Panc1 (cell line): ENCODE results near the gene ROR1. TPM values are rescaled to one million over a fixed set of nuclear protein-coding genes. Genes with fewer than 3 reads are reported as not detected.

ENCODE experiments used
- ATAC-seq: fragments of 200-7000 bp; cut with Tn5 transposase; 2 replicates; pipeline ENCODE4 v1.9.1; 2020; ENCODE audit warnings: mild to moderate bottlenecking, moderate library complexity
- BruUV-seq: library from RNA; stranded (reverse); fragments of 400-500 nt; replicated peaks from 2 replicates; lab custom pipeline; 2021; lab: Mats Ljungman, UMichigan
- CTCF ChIA-PET: fragments of 300-600 bp; sonication (Branson Sonifier 250); formaldehyde crosslinking; loops from one replicate; lab custom pipeline; 2022; ENCODE audit warnings: antibody characterized with exemption; lab: Charles Lee
- POLR2A ChIA-PET: fragments of 300-600 bp; sonication (Branson Sonifier 250); formaldehyde crosslinking; loops from one replicate; lab custom pipeline; 2022; ENCODE audit warnings: antibody characterized with exemption; lab: Charles Lee
- DNase-seq: peaks from one replicate; pipeline ENCODE4 v3.0.0-alpha.2; 2010; ENCODE audit warnings: low read depth, low spot score
- H3K27ac ChIP-seq: 2 replicates; pipeline ENCODE4 v1.5.1; 2011; ENCODE audit warnings: mild to moderate bottlenecking, low read length, inconsistent platforms
- H3K27me3 ChIP-seq: fragments of 200-500 bp; sonication (Bioruptor generic); 2 replicates; pipeline ENCODE4 v1.6.0; 2014; ENCODE audit warnings: low read length, inconsistent platforms; ENCODE audit not compliant: control insufficient read depth, insufficient read depth
- H3K36me3 ChIP-seq: fragments of 200-500 bp; sonication (Bioruptor generic); 2 replicates; pipeline ENCODE4 v1.5.1; 2014; ENCODE audit warnings: inconsistent platforms, mild to moderate bottlenecking, low read length, moderate library complexity; ENCODE audit not compliant: control insufficient read depth, insufficient read depth
- H3K4me1 ChIP-seq: 2 replicates; pipeline ENCODE4 v1.5.1; 2011; ENCODE audit warnings: inconsistent platforms, mild to moderate bottlenecking, low read length, moderate library complexity; ENCODE audit not compliant: control insufficient read depth, insufficient read depth
- H3K4me3 ChIP-seq, 2 experiments: 2 replicates each; pipeline ENCODE4 v1.5.1; 2011 to 2012; ENCODE audit warnings: low read depth in 2 of 2, low read length in 2 of 2, mild to moderate bottlenecking in 2 of 2, inconsistent platforms in 1 of 2, moderate library complexity in 1 of 2
- H3K9me3 ChIP-seq: fragments of 200-500 bp; sonication (Bioruptor generic); 2 replicates; pipeline ENCODE4 v1.5.1; 2014; ENCODE audit warnings: low read depth, mild to moderate bottlenecking, inconsistent platforms, low read length, moderate library complexity; ENCODE audit not compliant: control insufficient read depth, insufficient read depth
- POLR2AphosphoS5 ChIP-seq: IDR thresholded peaks from 2 replicates; pipeline ENCODE4 v1.6.1; 2012; ENCODE audit warnings: mild to moderate bottlenecking, low read depth, low read length, moderate library complexity
- SIN3A ChIP-seq: IDR thresholded peaks from 2 replicates; pipeline ENCODE4 v1.6.1; 2012; ENCODE audit warnings: low read depth, mild to moderate bottlenecking, low read length, moderate library complexity, borderline replicate concordance; ENCODE audit not compliant: insufficient read depth
- TCF7L2 ChIP-seq: IDR thresholded peaks from 2 replicates; pipeline ENCODE4 v1.6.1; 2011; ENCODE audit warnings: mild to moderate bottlenecking, low read depth, low read length, inconsistent platforms
- in situ Hi-C: cut with HindIII; loops from 2 replicates; pipeline ENCODE4 v1.10.0; 2016; ENCODE audit warnings: low sequenced_read_pairs, low pct_unique_long_range_greater_than_20kb
- intact Hi-C: fragments of 100-400 bp; cut with micrococcal nuclease; formaldehyde crosslinking; loops from one replicate; pipeline ENCODE4 v1.10.0; 2022; ENCODE audit not compliant: unreplicated experiment
- total RNA-seq: library from RNA; stranded (reverse); gene quantifications from one replicate; pipeline ENCODE4 v1.2.1, GENCODE V29; 2021; ENCODE audit not compliant: unreplicated experiment
- TF ChIP-seq, protein P1 (sequence below), 2 experiments: IDR thresholded peaks; 2 replicates each; pipeline ENCODE4 v1.6.1; 2011 to 2012; ENCODE audit warnings: low read depth in 2 of 2, control low read depth in 1 of 2, low read length in 1 of 2, mild to moderate bottlenecking in 1 of 2, moderate library complexity in 1 of 2; ENCODE audit not compliant: insufficient read depth in 1 of 2
- TF ChIP-seq, protein P2 (sequence below): fragments of 450-650 bp; IDR thresholded peaks from 2 replicates; pipeline ENCODE4 v1.5.1; 2017; ENCODE audit warnings: mild to moderate bottlenecking

Gene ROR1
- total RNA-seq, 1 experiment from 2014 or later: 19.3 TPM

DNA sequence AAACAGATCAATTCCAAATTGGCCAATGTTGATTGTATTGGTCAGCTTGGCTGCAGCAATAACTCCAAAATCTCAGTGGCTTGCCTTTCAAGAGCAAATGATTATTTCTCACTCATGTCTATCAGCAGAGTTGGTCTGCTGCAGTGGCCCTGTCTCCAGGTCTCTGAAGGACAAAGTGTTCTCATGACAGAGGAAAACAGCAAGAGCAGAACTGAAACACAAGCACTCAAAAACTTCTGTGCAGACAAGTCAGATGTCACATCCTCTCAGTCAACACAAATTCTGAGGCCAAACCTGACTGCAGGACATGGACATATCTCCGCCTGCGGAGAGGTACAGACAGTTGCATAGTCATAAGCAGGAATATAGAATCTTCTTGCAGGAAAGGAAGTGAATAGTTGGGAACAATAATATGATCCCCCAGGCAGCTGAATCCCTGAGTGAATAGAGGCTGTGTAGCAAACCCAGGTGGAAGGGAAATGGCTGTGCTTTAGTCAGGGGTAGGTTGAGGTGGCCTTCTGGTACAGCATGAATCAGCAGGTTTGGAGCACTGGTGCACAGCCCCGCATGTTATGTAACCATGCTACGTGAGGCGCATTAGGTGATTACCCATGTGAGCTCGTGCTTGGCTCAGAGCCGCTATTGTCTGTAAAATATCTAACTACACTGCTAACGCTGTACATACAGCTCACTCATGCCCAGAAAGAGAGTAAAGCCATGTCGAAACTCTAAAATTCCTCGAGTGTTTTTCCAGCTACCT lies 412.5 kb downstream of the ROR1 start:
- in situ Hi-C loops: no loop called here
- DNase-seq: no peak
- intact Hi-C loops: no loop called here
- no peak for ATAC-seq
- H3K36me3 ChIP-seq: no peaks in the 10 kb centered on the region
- no peaks in the 10 kb centered on the region for H3K4me1 ChIP-seq
- BruUV-seq: no TSS peak
- no peak overlapping the region for H3K27ac ChIP-seq
- H3K4me3 ChIP-seq: no peak overlapping the region
- H3K9me3 ChIP-seq: no peaks in the 10 kb centered on the region
- POLR2A ChIA-PET: interaction anchor here (0.7 kb wide), 1 partner anchor 250 kb away, joined by 3 read pairs; no protein-coding TSS in a partner anchor
- TF ChIP-seq SIN3A (no peak), POLR2AphosphoS5 (no peak)
- TF ChIP-seq, protein P1, sequence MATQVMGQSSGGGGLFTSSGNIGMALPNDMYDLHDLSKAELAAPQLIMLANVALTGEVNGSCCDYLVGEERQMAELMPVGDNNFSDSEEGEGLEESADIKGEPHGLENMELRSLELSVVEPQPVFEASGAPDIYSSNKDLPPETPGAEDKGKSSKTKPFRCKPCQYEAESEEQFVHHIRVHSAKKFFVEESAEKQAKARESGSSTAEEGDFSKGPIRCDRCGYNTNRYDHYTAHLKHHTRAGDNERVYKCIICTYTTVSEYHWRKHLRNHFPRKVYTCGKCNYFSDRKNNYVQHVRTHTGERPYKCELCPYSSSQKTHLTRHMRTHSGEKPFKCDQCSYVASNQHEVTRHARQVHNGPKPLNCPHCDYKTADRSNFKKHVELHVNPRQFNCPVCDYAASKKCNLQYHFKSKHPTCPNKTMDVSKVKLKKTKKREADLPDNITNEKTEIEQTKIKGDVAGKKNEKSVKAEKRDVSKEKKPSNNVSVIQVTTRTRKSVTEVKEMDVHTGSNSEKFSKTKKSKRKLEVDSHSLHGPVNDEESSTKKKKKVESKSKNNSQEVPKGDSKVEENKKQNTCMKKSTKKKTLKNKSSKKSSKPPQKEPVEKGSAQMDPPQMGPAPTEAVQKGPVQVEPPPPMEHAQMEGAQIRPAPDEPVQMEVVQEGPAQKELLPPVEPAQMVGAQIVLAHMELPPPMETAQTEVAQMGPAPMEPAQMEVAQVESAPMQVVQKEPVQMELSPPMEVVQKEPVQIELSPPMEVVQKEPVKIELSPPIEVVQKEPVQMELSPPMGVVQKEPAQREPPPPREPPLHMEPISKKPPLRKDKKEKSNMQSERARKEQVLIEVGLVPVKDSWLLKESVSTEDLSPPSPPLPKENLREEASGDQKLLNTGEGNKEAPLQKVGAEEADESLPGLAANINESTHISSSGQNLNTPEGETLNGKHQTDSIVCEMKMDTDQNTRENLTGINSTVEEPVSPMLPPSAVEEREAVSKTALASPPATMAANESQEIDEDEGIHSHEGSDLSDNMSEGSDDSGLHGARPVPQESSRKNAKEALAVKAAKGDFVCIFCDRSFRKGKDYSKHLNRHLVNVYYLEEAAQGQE (IDR thresholded peaks at IDR 0.05; ENCODE audit: insufficient read depth in 1 of 2, low read depth in 2 of 2, low read length in 1 of 2): no peak
- CTCF ChIA-PET: no interaction called here
- H3K27me3 ChIP-seq: no peaks in the 10 kb centered on the region

DNA sequence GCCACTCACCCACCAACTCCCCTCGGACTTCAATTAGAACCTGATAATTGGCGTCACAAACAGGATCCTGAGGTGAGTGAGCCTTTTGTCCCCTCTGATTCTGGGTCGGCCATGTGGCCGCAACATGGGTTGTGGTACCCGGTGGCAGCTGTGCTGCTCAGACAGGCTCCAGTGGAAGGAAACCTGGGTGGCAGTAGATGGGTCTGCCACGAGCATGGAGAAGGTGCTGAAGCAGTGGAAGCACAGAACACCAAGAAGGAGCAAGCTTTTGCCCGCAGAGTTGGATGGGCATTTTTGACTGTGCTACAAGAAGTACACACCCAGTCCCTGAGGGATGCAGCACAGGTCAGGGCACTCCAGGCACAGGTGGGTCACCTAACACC lies 413.1 kb downstream of the ROR1 start:
- intact Hi-C loops: no loop called here
- ChIA-PET POLR2A (interaction anchor here (0.7 kb wide), 1 partner anchor 251 kb away, joined by 3 read pairs; no protein-coding TSS in a partner anchor), CTCF (no interaction called here)
- no peak for DNase-seq
- Histone ChIP-seq H3K4me3 (no peak overlapping the region), H3K36me3 (no peaks in the 10 kb centered on the region), H3K4me1 (no peaks in the 10 kb centered on the region), H3K9me3 (no peaks in the 10 kb centered on the region), H3K27me3 (no peaks in the 10 kb centered on the region), H3K27ac (no peak overlapping the region)
- no peak for ATAC-seq
- no TSS peak for BruUV-seq
- in situ Hi-C loops: no loop called here
- no peak for TF ChIP-seq SIN3A
- TF ChIP-seq, protein P1 (IDR thresholded peaks at IDR 0.05; ENCODE audit: insufficient read depth in 1 of 2, low read depth in 2 of 2, low read length in 1 of 2): no peak
- TF ChIP-seq POLR2AphosphoS5: no peak
- TF ChIP-seq, protein P2, sequence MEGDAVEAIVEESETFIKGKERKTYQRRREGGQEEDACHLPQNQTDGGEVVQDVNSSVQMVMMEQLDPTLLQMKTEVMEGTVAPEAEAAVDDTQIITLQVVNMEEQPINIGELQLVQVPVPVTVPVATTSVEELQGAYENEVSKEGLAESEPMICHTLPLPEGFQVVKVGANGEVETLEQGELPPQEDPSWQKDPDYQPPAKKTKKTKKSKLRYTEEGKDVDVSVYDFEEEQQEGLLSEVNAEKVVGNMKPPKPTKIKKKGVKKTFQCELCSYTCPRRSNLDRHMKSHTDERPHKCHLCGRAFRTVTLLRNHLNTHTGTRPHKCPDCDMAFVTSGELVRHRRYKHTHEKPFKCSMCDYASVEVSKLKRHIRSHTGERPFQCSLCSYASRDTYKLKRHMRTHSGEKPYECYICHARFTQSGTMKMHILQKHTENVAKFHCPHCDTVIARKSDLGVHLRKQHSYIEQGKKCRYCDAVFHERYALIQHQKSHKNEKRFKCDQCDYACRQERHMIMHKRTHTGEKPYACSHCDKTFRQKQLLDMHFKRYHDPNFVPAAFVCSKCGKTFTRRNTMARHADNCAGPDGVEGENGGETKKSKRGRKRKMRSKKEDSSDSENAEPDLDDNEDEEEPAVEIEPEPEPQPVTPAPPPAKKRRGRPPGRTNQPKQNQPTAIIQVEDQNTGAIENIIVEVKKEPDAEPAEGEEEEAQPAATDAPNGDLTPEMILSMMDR: no peak
- no peak for TF ChIP-seq TCF7L2
